RCC 7860 (cell line): ENCODE results near the gene GLIPR1L2.
A peak's percentile ranks its signal among the peaks of the same experiment; 100 is the strongest.

Source experiments
- DNase-seq: peaks from one replicate; pipeline ENCODE4 v3.0.0-alpha.2; 2015; ENCODE audit warnings: low spot score
- FAIRE-seq: peaks from 2 replicates; lab custom pipeline; 2012; peaks lifted over from hg19 to GRCh38; lab: Jason Lieb, UNC

The GLIPR1L2 gene

GRCh38 chr12:75471902-75472890 is 81.3 kb downstream of the GLIPR1L2 start:
- FAIRE-seq, result no peak
- no peak for DNase-seq

- FAIRE-seq (no peak), DNase-seq (no peak)
Measured at GRCh38 chr12:75474116-75474515, 83.2 kb downstream of the GLIPR1L2 start.

GRCh38 chr12:75476071-75476470 is 85.2 kb downstream of the GLIPR1L2 start:
- no peak for FAIRE-seq
- DNase-seq, result no peak

- DNase-seq (no peak), FAIRE-seq (no peak)
Measured at GRCh38 chr12:75477137-75477536, 86.2 kb downstream of the GLIPR1L2 start.

- DNase-seq, result no peak
- no peak for FAIRE-seq
Measured at GRCh38 chr12:75478116-75478794, 87.4 kb downstream of the GLIPR1L2 start.

- FAIRE-seq (no peak), DNase-seq (peak; percentile 54)
Measured at GRCh38 chr12:75479963-75480461, 89.1 kb downstream of the GLIPR1L2 start.

GRCh38 chr12:75480469-75480949 is 89.6 kb downstream of the GLIPR1L2 start, which contains the start of gene GLIPR1:
Gene GLIPR1 (plus strand): TSS chr12:75480755. CDS start chr12:75480881, 126 bp downstream.
- peak; percentile 56 for FAIRE-seq
- peak; percentile 94 for DNase-seq

- no peak for FAIRE-seq
- no peak for DNase-seq
Measured at GRCh38 chr12:75481013-75481705, 90.3 kb downstream of the GLIPR1L2 start.

- FAIRE-seq, result no peak
- DNase-seq, result no peak
Measured at GRCh38 chr12:75481774-75482173, 90.9 kb downstream of the GLIPR1L2 start.
